GM12864 (cell line): ENCODE measurements around the gene TPSD1.
"Not testable (repeated sequence)": the region's sequence is repeated elsewhere in the genome, so short reads cannot be mapped to it uniquely, and the experiment has no call there.

ENCODE experiments used
- DNase-seq: peaks from one replicate; pipeline ENCODE4 v3.0.0-alpha.2; 2011; ENCODE audit warnings: low read depth
- H3K4me3 ChIP-seq: 2 replicates; pipeline ENCODE4 v1.5.1; 2011; ENCODE audit warnings: mild to moderate bottlenecking, low read depth, low read length, control low read depth
- TF ChIP-seq, protein P1 (sequence below): IDR thresholded peaks from 2 replicates; pipeline ENCODE4 v1.5.1; 2011; ENCODE audit warnings: low read depth, mild to moderate bottlenecking, moderate library complexity, low read length, control low read depth, inconsistent platforms; ENCODE audit errors: missing control alignments

TPSD1 gene

DNA sequence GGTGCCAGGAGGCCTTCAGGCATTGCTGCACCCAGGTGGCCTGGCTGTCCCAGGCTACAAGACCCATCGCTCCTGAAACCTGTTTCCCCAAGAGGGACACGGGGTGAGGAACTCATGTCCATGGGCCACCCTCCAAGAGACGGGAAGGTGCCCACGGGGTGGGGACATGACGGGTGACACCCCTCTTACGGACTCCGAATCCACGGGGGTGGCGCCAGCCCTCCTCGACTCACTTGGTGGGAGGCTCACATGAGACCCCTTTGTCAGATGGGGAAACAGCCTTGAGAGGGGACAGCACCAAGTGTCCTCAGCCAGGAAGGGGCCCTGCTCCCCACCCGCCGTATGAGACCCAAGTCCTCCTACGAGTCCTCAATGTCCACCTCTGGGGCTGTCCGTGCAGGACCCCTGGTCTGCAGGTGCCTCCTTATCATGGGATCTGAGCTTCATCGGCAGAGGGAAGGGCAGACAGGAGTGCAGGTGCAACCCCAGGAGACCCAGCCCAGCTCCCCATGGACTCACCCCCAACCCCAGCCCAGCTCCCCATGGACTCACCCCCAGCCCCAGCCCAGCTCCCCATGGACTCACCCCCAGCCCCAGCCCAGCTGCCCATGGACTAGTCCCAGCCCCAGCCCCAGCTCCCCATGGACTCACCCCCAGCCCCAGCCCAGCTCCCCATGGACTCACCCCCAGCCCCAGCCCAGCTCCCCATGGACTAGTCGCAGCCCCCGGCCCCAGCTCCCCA lies 25.2 kb upstream of the TPSD1 start:
- not testable (repeated sequence) for H3K4me3 ChIP-seq, DNase-seq

DNA sequence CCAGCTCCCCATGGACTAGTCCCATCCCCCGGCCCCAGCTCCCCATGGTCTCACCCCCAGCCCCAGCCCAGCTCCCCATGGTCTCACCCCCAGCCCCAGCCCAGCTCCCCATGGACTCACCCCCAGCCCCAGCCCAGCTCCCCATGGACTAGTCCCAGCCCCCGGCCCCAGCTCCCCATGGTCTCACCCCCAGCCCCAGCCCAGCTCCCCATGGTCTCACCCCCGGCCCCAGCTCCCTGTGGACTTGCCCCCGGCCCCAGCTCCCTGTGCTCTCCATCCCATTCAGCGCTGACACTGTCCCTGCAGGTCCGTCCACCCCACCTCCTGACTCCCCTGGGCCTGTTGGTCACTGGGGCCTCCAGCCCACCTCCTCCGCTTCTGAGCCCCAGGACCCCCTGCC lies 24.6 kb upstream of the TPSD1 start:
- not testable (repeated sequence) for DNase-seq, H3K4me3 ChIP-seq

DNA sequence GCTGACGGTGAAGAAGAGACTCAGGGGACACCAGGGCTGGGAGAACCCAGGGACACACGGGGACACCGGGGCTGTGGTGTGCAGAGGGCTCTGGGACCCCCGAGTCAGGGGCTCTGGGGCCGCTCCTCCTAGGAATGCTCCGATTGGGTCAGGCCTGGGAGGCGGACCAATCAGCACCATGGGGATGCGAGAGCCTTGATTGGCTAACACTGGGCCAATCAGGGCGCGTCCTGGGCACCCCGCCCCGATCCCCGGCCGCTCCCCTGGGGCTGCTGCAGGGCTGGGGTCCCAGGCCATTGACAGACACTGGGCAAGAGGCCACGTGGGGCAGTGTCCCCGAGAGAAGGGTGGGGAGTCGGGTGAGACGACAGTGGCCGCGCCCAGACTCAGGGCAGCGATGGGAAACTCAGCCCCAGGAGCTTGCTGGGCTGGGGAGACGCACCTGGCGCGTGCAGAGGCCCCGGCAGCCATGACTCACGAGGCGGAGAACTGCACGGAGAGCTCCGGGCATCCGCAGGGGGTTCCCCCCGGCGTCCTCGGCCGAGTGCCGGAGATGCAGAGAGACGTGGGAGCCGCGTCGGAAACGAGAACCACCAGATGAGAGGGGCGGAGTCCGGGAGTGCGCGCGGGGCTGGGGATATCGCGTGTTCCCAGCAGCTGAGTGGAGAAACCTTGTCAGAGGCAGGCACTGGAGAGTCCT lies 23.7 kb upstream of the TPSD1 start:
- not testable (repeated sequence) for DNase-seq, H3K4me3 ChIP-seq

DNA sequence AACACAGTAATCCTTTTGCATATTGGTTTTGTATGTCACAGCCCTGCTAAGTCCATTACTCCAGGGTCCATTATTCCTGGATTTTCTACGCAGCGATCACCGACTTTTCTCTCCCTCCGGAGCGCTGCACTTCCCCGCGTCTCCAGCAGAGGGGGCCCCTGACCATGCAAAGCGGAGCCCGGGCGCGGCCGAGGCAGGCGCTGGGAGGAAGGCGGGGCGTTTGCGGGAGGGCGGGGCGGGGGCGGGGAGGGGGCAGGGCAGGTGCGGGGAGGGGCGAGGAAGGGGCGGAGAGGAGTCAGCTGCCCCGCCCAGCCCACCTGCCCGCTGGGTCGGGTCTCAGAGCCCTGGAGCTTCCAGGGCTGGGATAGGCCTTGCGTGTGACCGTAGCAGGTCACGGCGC lies 19.2 kb upstream of the TPSD1 start:
- not testable (repeated sequence) for DNase-seq, H3K4me3 ChIP-seq

DNA sequence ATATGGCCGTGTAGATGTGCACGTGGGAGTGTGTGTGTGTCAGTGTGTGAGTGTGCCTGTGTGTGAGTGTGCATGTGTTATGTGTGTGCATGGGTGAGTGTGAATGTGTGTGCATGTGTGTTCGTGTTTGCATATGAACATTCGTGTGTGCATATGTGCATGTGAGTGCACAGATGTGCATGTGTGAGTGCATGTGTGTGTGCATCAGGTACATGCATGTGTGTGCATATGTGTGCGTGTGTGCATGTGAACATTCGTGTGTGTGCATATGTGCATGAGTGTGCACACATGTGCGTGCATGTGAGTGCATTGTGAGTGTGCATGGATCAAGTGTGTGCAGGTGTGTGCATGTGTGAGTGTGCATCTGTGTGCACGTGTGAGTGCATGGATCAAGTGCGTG lies 17.9 kb upstream of the TPSD1 start:
- no peak overlapping the region for H3K4me3 ChIP-seq
- TF ChIP-seq, protein P1, sequence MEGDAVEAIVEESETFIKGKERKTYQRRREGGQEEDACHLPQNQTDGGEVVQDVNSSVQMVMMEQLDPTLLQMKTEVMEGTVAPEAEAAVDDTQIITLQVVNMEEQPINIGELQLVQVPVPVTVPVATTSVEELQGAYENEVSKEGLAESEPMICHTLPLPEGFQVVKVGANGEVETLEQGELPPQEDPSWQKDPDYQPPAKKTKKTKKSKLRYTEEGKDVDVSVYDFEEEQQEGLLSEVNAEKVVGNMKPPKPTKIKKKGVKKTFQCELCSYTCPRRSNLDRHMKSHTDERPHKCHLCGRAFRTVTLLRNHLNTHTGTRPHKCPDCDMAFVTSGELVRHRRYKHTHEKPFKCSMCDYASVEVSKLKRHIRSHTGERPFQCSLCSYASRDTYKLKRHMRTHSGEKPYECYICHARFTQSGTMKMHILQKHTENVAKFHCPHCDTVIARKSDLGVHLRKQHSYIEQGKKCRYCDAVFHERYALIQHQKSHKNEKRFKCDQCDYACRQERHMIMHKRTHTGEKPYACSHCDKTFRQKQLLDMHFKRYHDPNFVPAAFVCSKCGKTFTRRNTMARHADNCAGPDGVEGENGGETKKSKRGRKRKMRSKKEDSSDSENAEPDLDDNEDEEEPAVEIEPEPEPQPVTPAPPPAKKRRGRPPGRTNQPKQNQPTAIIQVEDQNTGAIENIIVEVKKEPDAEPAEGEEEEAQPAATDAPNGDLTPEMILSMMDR, result no peak
- no peak for DNase-seq

DNA sequence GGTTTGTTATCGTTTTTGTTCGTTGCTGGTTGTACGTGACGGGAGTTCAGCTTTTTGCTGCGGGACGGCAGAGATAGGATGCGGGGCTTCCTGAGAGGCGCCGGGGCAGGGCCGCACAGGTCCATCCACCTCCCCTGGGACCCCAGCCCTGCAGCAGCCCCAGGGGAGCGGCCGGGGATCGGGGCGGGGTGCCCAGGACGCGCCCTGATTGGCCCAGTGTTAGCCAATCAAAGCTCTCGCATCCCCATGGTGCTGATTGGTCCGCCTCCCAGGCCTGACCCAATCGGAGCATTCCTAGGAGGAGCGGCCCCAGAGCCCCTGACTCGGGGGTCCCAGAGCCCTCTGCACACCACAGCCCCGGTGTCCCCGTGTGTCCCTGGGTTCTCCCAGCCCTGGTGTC lies 17.0 kb upstream of the TPSD1 start:
- not testable (repeated sequence) for H3K4me3 ChIP-seq

DNA sequence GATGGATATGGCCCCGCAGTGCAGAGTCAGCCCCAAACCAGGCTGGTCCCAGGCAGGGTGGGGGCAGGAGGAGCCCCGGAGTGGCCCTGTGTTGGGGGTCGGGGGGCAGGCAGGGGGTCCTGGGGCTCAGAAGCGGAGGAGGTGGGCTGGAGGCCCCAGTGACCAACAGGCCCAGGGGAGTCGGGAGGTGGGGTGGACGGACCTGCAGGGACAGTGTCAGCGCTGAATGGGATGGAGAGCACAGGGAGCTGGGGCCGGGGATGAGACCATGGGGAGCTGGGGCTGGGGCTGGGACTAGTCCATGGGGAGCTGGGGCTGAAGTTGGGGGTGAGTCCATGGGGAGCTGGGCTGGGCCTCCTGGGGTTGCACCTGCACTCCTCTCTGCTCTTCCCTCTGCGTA lies 16.3 kb upstream of the TPSD1 start:
- not testable (repeated sequence) for H3K4me3 ChIP-seq, DNase-seq

More for the DNA sequence above, 17.0 kb upstream of the TPSD1 start:
- not testable (repeated sequence) for DNase-seq

DNA sequence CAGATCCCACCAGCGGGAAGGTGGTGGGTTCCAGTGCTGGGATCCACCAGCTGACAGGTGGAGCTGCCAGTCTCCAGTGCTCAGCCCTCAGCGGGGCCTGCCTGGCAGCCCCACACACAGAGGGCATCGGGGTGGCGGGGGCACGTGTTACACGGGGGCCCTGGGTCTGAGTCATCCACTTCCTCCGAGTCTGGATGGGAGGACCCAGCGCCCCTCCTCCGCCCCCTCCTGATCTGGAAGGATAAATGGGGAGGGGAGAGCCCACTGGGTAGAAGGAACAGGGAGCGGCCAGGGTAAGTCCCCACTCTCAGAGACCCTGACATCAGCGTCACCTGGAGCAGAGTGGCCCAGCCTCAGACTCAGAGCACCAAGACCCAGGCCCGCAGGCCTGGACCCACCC lies 15.4 kb upstream of the TPSD1 start, which contains the start of gene TPSAB1:
TSS of gene TPSAB1 (plus strand) at position 270 of the 400 bp plus-strand sequence. CDS start 234 bp downstream, outside the sequence.
- not testable (repeated sequence) for DNase-seq, H3K4me3 ChIP-seq

DNA sequence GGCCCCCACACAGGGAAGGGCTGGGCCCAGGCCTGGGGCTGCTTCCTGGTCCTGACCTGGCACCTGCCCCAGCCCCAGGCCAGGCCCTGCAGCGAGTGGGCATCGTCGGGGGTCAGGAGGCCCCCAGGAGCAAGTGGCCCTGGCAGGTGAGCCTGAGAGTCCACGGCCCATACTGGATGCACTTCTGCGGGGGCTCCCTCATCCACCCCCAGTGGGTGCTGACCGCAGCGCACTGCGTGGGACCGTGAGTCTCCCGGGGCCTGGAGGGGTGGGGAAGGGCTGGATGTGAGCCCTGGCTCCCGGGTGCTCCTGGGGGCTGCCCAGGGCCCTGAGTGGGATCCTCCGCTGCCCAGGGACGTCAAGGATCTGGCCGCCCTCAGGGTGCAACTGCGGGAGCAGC lies 14.8 kb upstream of the TPSD1 start:
- H3K4me3 ChIP-seq, DNase-seq: not testable (repeated sequence)

DNA sequence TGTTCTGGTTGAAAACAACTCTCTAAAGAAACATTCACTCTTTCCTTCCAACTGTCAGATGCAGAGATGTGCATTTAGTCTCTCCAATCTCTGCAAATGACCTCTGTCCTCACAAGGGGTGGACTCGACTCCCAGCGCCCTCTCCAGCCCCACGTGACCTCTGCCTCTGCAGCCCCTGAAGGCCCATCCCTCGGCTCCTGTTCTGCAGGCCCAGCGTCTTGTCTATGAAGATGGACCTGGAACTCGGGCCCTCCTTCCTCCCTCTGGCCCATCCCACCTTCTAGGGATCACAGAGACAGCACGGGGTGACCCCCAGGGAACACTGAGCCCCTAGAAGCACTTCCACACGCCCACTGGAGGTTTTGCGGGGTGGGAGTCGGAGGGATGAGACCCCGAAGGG lies 12.5 kb upstream of the TPSD1 start:
- H3K4me3 ChIP-seq, DNase-seq: not testable (repeated sequence)

DNA sequence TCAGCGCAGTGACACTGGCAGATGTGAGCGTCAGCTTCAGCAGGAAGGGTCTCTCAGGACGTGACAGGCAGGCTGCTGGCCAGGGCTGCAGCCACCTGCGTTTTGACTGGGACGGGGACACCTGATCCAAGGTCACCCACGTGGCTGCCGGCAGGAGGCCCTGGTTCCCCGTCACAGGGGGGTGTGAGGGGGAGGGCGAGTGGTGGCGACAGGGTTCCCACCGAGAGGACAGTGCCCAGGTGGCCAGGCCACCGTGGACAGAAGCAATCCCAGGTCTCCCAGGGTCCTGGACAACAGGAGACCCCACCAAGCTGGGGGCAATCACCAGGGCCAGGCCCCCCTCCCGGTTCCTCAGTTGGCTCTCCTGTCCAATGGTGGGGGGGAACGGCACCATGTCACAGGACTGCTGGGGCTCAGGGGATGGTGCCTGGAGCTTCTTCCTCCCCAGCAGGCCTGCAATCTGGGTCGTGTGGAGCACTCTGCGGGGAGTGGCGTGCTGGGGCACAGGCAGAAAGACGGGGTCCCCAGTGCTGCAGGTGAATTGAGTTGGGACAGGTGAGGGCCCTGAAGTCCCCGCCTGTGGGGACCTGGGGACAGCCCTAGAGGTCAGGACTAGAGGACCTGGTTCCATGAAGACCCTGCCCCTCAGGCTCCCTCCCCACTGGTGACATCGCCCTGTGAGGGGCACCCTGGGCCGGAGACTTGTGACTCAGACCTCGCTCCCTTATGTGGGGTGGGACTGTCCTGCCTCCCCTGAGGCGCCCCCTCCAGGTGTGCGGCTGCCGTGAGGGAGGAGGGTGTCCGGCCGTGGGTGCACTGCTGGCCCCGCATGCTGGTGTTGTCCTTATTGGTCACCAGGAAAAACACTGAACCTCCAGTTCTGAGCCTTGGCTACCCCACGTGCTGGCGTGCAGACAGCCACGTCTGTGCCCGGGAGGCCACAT lies 11.7 kb upstream of the TPSD1 start:
- not testable (repeated sequence) for DNase-seq, H3K4me3 ChIP-seq

DNA sequence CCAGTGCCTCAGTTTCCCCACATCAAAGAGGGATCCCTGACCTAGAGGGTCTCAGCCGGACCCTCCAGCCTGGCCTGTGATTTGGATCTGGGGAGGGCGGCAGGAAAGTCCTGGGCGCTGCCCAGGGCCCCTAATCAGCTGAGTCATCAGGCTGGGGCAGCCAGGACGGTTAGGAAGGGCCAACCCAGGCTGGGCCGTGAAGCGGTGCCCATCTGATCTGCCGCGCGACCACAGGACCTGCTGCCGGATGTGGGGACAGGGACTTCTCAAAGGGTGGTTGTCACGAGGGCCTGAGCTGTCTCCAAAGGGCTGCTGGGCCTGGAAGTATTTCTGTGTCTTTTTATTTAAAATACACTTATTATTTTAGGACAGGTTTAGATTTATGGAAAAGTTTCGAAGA lies 11.0 kb upstream of the TPSD1 start:
- DNase-seq, result no peak
- no peak overlapping the region for H3K4me3 ChIP-seq
- TF ChIP-seq, protein P1, result no peak
